LNCAP (cell line): ENCODE data around the gene CAPNS1.

Source experiments
- TF ChIP-seq, protein P1 (sequence below): fragments of 450-650 bp; IDR thresholded peaks from 2 replicates; pipeline ENCODE4 v1.5.1; 2017; ENCODE audit warnings: mild to moderate bottlenecking

The CAPNS1 gene

DNA sequence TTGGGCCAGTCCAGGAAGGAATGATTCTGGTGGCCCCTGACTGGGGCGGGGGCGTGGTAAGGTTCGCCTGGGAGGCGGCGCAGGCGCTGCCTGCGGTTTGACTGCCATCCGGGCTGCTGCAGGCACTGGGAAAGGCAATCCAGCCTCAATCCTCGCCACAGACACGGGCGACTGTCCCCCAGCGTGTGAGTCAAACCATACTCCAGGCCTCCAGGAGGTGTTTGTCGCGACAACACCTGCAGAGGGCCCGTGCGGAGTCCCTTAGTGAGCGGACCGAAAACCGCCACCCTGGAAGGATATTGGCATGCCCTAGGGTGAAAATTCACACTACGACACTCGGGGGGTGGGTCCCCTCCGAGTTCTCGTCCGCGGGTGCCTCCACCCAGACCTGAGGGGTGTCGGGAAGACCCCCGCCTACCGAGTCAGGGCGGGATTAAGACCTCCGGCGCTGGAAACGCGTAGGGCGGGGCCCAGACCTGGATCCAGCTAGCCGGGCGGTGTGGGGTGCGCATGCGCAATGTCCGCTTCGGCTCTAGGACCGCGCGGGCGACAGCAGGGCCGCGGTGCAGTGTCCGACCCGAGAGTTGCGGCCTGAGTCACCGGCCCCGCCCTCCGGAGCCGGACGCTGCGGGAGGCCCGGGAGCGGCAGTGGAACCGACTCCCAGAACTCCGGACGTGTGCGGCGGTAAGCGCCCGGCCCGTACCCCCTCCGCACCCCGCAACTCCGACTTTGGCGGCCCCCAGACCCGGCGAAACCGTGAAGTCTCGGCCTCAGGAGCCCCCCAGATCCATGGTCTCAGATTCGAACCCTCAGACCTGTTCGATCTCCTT is at the start of gene CAPNS1:
Gene CAPNS1 (plus strand): TSS at position 594 of the 831 bp plus-strand sequence. CDS start 946 bp downstream, outside the sequence.
- TF ChIP-seq, protein P1, sequence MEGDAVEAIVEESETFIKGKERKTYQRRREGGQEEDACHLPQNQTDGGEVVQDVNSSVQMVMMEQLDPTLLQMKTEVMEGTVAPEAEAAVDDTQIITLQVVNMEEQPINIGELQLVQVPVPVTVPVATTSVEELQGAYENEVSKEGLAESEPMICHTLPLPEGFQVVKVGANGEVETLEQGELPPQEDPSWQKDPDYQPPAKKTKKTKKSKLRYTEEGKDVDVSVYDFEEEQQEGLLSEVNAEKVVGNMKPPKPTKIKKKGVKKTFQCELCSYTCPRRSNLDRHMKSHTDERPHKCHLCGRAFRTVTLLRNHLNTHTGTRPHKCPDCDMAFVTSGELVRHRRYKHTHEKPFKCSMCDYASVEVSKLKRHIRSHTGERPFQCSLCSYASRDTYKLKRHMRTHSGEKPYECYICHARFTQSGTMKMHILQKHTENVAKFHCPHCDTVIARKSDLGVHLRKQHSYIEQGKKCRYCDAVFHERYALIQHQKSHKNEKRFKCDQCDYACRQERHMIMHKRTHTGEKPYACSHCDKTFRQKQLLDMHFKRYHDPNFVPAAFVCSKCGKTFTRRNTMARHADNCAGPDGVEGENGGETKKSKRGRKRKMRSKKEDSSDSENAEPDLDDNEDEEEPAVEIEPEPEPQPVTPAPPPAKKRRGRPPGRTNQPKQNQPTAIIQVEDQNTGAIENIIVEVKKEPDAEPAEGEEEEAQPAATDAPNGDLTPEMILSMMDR, result no peak; the same call in 1 of the 2 replicates

DNA sequence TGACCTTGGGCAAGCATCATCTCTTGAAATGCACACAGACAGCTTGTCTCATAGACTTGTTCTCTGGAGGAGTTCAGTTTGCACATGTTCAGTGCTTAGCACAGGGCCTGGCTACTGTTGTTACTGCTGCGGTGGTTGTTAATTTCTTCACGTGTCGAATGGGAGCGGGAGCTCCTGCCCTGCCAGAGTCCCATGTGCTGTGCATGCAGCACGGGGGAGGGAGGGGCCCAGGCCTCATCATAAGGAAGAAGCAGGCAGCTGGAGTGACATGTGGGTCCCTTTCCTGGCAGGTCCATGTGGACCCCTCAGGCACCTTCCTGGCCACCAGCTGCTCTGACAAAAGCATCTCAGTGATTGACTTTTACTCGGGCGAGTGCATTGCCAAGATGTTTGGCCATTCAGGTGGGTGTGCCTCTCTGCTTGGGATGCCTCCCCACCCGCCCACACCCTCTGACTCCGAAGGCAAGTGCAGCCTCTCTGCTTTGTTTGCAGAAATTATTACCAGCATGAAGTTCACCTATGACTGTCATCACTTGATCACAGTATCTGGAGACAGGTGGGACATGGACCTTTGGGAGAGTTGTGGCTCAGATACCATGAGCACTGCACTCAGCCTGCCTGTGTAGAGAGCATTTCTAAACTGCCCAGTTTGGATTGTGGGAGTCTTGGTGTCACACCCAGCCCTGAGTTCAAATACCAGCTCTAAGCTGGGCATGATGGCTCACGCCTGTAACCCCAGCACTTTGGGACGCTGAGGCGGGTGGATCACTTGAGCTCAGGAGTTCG is 48.8 kb upstream of the CAPNS1 start:
- TF ChIP-seq, protein P1, result no peak

DNA sequence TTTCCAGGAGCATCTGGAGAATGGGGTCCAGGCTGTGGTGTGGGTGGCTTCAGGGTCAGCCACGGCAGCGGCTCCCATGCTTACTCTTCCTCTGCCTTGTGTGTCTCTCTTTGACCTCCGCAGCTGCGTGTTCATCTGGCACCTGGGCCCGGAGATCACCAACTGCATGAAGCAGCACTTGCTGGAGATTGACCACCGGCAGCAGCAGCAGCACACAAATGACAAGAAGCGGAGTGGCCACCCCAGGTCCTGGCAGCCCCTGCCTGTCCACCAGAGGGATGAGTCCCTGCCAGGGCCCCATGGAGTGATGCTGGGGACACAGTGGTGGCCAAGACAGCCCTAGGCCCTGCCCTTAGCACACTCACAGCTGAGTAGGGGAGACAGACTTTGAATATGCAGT is 47.3 kb upstream of the CAPNS1 start:
- TF ChIP-seq, protein P1, result no peak

DNA sequence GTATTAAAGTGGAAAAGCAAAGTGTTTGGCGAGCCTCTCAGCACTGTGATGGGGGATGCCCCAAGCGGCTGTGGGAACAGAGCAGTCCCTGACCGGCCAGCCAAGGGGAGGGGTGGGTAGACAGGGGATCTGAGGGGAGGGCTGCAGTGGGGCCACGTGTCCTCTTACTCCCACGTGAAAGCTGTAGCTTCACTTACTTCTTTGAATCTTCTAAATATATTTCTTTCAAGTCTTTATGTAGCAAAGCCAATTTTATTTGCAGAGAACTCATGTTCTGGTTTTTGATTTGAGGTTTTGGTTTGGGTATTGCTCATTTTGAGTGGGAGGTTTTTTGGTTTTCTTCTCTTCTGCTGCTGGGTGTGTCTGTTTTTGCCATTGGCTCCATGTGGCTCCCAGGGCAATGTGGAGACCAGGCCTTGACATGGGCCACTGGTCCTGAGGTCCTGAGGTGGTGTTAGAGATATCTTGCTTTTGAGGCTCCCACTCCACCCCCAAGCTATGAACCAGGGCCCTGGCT is 46.7 kb upstream of the CAPNS1 start:
- TF ChIP-seq, protein P1, result no peak

DNA sequence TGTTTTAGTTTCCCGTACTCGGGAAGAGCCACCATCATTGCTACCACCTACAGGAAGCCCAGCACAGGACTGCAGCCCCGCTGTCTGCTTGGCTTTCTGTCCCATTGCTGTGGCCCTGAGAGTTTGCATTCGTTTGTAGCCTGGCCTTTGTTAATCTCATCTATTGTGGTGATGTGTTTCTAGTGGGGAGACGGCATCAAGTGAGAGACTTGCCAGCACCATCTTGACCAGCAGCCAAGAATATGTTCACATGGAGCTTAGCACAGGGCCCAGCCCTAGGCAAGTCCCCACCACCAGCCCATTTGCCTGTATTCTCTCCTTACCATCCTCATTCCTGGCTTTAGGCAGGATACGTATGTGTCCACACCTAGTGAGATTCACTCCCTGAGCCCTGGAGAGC is 46.2 kb upstream of the CAPNS1 start:
- TF ChIP-seq, protein P1, result no peak

DNA sequence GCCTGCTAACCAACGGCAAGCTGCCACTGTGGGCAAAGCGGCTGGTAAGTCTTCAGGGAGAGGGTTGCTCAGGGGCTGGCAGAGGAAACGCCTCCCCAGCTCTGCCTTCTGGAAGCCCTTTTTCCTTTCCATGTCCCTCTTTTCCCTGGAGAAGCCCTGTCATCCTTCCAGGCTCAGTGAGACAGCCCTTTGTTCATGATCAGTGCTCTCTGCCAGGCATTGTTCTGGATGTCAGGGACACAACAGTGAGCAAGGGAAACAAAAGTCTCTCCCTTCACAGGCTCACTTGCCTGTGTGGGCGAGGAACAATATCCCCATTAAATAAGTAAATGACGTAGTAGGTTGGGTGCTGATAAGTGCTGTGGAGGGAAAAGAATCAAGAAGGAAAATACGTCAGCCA is 42.8 kb upstream of the CAPNS1 start:
- TF ChIP-seq, protein P1, result no peak

DNA sequence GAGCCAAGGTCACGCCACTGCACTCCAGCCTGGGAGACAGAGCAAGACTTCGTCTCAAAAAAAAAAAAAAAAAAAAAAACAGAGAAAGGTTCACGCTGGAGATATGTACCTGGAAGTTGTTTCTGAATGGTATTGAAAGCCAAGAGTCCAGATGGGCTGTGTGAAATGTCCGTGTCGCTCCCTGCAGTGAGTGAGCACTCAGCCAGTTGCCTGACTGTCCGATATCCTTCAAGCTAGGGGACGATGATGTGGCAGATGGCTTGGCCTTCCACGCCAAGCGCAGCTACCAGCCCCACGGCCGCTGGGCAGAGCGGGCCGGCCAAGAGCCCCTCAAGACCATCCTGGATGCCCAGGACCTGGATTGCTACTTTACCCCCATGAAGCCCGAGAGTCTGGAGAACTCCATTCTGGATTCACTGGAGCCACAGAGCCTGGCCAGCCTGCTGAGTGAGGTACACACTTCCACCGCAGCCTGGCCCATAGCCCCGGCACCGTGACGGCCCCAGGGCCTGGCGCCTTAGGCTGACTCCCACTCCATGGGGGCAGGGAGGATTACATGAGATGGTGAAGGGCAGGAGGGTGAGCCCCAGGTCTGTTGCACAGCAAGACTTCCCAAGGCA is 40.6 kb upstream of the CAPNS1 start:
- TF ChIP-seq, protein P1, result no peak
